Pons (tissue), 1 donor: ENCODE data around the gene HKDC1.
"Not testable (repeated sequence)": the region's sequence is repeated elsewhere in the genome, so short reads cannot be mapped to it uniquely, and the experiment has no call there.

Experiments
- DNase-seq: peaks from one replicate; pipeline ENCODE4 v3.0.0-alpha.2; 2016; ENCODE audit warnings: low spot score

Gene HKDC1

GRCh38 chr10:69220041-69220451 is at the start of gene HKDC1:
Gene HKDC1, plus strand, starts transcription at chr10:69220332. Its CDS starts 104 bp downstream, at chr10:69220436.
- DNase-seq, result no peak

DNA sequence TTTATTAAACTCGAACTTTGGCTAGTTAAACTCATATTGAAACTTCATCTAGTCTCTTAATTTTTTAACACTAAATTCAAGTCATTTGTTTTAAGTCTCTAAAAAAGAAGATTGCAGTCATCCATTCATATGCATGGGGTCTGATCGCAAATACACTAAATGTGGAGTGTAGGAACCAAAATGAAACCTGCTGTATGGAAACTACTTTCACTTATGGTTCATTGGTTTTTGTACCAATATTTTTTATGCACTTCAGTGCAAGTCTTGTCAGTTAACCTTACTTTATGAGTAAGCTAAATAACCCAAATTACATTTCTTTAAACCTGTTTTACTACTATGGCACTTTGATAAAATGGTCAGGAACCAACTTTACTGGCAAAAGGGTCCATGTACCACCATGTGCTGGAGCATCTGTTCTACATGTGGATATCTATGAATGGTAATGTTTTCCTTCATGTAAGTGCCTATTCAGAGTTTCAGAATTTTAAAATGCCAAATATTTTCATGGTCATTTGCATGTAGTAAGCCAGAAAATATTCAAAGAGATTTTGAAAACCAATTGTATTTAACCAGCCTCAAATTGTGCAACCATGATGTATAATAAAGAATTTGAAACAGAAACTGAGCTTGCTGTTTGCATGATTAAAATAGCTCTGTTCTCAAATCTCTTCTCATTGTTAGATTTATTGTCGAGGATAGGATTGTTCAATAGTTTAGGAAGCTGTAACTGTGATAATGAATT is 47.7 kb upstream of the HKDC1 start:
- no peak for DNase-seq

DNA sequence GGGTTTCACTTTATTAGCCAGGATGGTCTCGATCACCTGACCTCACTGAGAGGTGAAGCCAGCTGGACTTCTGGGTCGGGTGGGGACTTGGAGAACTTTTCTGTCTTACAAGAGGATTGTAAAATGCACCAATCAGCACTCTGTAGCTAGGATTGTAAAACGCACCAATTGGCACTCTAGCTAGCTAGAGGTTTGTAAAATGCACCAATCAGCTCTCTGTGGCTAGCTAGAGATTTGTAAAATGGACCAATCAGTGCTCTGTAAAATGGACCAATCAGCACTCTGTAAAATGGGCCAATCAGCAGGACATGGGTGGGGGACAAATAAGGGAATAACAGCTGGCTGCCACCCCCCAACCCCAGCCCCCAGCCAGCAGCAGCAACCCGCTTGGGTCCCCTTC is 44.8 kb upstream of the HKDC1 start:
- DNase-seq, result not testable (repeated sequence)

DNA sequence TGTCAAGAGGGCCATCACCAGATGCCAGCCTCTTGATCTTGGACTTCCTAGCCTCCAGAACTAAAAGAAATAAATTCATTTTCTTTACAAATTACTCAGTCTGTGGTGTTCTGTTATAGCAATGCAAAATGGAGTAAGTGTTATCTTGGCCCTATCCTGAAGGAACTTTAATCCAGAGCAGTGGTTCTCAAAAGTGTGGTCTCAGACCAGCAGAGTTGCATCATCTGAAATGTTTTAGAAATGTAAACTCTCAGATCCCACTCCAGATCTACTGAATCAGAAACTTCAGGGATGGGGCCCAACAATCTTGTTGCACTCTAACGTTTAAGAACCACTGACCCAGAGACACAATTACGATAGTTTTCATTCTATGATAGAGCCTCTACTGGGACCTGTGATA is 43.3 kb upstream of the HKDC1 start:
- no peak for DNase-seq

- DNase-seq, result no peak
Observed at GRCh38 chr10:69179089-69179742, 40.9 kb upstream of the HKDC1 start.

DNA sequence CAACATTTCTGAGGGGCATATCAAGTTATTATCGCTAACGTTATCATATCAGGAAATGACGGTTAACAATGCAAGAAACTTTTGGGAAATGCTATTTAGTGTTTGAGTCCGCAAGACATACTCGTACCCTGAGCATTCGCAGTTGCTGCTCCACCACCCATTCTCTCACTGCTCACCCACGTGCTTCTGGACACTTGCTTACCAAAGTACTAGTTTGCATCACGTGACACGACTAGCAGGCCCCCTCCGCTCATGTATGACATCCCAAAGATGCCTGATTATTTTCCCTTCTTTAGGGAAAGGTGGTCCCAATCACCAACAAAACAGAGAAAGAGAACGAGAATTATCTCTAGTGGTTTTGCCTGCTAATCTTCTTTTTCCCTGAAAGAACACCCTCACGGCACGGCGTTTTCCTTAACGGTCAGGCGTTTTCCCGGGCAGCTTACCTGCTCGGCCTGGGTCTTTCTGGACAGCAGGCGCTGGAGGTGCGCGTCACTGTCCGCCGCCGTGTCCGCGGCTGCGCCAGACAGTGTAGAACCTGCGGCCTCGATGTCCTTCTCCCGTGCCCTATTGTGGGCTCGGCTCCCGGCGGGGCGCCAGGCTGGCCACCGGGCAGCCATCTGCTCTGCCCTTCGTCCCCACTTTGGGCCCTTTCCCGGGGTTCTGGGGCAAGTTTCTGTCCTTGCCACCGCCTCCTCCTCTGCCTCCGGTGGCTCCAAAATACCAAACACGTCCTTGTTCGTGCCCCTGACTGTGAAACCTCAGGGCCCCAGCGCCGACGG is 40.2 kb upstream of the HKDC1 start, which contains the start of gene SUPV3L1:
TSS of gene SUPV3L1 (plus strand) at position 492 of the 782 bp plus-strand sequence. CDS start at position 550, 58 bp downstream.
- peak; percentile 98 for DNase-seq

DNA sequence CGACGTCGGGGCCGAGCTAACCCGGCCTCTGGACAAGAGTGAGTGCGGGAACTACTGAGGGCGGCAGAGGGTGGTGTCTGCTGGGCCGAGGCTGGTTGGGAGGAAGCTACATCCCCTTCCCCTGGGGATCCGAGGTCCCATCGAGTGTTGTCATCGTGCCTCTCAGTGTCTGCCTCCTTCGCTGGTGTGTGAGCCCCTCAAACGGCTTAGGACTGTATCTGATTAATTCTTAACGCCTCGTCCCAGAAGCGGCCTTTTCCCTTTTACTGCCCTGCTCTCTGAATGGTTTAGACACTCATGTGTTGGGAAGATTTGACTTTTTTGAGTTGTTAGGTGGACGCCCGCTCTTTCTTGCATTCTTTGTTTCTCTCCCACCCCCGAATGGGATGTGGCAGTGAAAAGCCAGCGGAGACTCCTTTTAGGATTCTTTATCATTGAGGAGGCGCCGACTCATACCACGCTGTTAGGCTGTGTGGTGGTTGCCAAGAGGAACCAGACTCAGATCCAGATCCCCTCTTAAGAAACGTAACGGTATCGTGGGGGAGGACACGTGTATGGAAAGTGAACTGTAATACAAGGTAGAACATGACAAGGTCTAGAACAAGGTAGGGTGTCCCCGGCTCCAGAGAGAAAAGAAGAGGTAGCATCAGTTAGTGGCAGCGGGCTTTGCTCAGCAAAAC is 39.5 kb upstream of the HKDC1 start:
- DNase-seq, result no peak

GRCh38 chr10:69181433-69181832 is 38.7 kb upstream of the HKDC1 start:
- DNase-seq, result no peak

GRCh38 chr10:69182005-69182404 is 38.1 kb upstream of the HKDC1 start:
- no peak for DNase-seq

GRCh38 chr10:69186524-69186923 is 33.6 kb upstream of the HKDC1 start:
- no peak for DNase-seq

DNA sequence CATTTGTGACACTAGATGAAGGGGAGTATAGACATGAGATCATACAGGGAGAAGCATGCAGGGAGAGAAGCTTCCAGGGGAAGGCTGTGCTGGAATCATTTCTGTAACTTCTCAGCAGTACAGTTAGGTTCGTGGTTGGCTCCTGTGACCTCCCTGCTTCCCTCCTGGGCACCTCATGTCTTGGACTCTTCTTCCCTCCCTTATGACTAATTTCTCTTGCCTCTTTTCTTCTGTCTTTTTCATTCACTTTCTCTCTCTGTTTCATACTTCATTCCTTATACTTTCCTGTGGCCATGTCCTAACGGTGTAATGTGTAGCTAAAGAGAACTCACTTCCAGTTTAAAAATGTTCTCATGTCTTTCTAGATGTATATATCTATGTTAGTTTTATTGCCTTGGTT is 19.1 kb upstream of the HKDC1 start:
- no peak for DNase-seq

DNA sequence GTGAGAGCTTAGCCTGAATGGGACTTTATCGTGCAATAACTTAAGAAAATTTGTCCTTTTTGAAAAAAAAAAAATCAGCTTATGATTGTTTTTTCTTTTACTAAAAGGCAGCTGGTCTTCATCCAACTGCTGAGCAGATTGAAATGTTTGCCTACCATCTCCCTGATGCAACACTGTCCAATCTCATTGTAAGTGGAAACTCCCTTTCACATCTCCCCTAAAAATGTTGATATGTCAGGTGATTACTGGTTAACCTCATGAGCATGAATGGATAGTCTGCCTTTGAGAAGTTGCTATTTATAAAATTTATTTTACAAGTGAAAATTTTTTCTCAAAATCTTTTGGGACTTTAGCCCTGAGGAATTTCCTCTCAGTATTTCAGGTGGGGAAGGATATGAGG is 17.8 kb upstream of the HKDC1 start:
- no peak for DNase-seq

DNA sequence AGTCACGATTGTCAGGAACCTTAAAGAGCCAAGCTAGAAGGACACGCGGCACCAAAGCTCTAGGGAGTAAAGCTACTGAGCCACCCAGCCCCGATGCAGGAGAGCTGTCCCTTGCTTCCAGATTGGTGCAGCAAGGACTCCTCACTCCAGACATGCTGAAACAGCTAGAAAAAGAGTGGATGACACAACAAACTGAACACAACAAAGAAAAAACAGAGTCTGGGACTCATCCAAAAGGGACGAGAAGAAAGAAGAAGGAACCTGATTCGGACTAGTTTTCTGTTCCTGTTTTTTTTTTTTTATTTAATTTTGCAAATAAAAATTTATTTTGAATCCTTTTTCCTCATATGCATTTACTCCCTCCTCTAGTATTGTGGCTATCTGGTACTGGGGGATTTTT is 11.4 kb upstream of the HKDC1 start:
- DNase-seq, result no peak

GRCh38 chr10:69209787-69210484 is 10.2 kb upstream of the HKDC1 start:
- DNase-seq, result no peak

- no peak for DNase-seq
Observed at GRCh38 chr10:69211104-69211503, 9.0 kb upstream of the HKDC1 start.

DNA sequence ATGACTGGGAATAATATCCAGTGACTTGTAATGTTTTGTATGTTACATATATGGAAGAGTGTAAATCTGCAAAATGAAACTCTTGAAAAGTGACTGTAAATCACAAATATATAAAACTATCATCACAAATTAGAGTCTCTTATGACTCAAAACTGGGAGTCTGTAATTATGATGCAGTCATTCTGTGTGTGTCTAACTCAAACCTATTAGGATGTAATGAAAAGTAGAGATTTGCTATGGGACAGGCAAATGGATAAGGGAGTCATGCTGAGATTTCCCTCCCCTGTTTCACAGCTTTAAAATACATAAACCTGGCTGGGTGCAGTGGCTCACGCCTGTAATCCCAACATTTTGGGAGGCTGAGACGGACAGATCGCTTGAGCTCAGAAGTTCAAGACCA is 8.6 kb upstream of the HKDC1 start:
- no peak for DNase-seq

GRCh38 chr10:69213591-69214311 is 6.4 kb upstream of the HKDC1 start:
- DNase-seq, result no peak

- no peak for DNase-seq
Observed at GRCh38 chr10:69214666-69215131, 5.4 kb upstream of the HKDC1 start.

DNA sequence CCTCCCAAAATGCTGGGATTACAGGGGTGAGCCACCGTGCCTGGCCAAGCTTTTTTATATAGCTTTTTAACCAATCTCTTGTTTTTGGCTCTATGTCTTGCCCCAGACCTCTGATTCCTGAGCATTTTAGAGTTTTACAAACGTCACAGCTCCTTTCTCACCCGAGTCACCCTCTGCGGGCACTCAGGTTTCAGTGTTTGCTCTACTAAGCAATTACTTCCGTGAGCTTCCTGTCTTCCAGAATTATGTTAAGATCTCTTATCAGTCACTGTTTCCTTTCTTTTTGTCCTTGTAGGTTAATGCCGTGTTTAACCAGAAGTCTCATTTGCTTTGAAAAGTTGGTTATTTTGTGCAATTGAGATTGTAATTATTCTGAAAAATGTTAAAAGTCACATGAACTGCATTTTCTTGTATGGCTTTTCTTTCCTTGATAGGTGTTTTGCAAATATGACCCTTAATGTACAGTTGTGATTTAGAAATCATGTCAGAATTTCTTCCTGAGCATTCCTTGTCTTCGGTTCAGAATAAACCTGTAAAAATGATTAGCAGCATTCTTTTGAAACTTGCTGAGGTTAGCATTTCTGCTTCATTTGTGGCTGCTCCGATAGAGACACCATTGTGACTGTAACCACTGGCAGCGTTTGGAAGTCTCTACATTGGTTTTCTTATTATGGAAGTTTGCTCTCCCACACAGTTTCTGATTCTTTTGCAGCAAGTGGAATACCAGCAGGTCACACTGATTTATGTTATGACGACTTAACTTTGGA is 4.5 kb upstream of the HKDC1 start:
- no peak for DNase-seq

- no peak for DNase-seq
Observed at GRCh38 chr10:69216577-69217118, 3.5 kb upstream of the HKDC1 start.
